Hematopoietic multipotent progenitor cell (in vitro differentiated cells): Measurements from ENCODE around the gene NRGN. TPM values are rescaled to one million over a fixed set of nuclear protein-coding genes. Genes with fewer than 3 reads are reported as not detected.

ENCODE experiments used
- DNase-seq, 3 donors: peaks; one replicate each; pipeline ENCODE4 v3.0.0-alpha.2; 2011 to 2015; ENCODE audit warnings: low read depth in 2 of 3, low spot score in 2 of 3
- total RNA-seq: library from RNA; depleted of rRNA; stranded (reverse); fragments of >200 nt; gene quantifications from one replicate; pipeline ENCODE4 v1.2.3, GENCODE V29; 2012

The NRGN gene
- total RNA-seq, 1 donor, result 5.1 TPM

DNA sequence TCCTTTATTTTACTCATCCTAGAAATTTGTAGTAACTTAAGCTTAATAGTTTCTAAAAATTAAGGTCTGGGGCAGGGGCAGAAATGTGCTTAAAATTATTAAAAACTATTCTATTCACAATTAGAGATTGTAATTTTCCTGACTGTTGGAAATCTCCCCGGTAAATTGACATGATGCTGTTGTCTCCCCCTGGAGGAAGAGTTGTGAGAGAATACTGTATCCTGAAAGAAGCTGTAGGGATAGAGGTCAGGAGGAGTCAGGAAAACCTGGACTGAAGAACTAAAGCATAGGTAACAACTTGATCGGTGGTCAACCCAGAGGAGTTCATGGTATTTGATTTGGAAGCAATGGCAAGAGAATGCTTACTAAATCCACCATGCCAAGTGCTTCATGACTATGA lies 38.5 kb downstream of the NRGN start:
- no peak for DNase-seq

GRCh38 chr11:124779568-124779967 lies 39.8 kb downstream of the NRGN start:
- no peak for DNase-seq

DNA sequence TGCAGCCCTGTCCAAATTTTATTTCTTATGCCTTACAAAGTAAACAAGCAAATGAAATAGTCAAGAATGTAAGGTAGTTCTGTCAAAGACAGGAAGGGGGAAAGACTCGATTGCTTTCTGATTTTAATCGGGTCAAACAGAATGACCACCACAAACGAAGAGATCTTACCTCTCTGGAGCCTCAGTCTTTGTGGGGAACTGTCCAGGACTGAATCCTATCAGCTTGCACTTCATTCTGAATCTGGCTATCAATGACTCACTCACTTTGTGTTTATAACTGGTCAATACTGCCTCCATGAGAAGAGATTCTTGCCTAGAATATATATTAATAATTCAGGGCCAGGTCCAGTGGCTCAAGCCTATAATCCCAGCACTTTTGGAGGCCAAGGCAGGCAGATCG lies 43.3 kb downstream of the NRGN start:
- DNase-seq, result no peak

- no peak for DNase-seq
Observed at GRCh38 chr11:124784051-124784450, 44.3 kb downstream of the NRGN start.

- no peak for DNase-seq
Observed at GRCh38 chr11:124788521-124788920, 48.8 kb downstream of the NRGN start.

GRCh38 chr11:124791626-124792341 lies 52.0 kb downstream of the NRGN start:
- no peak for DNase-seq

GRCh38 chr11:124793466-124794278 lies 53.9 kb downstream of the NRGN start:
- peak; percentile 13 to 81 (median 53) for DNase-seq

- DNase-seq, result no peak
Observed at GRCh38 chr11:124796312-124796711, 56.6 kb downstream of the NRGN start.

Other genes starting within 250 kb of the NRGN start
- gene OR8B12, start 196.3 kb upstream of the NRGN start, total RNA-seq, result not detected
- gene OR8A1, start 169.9 kb upstream of the NRGN start, total RNA-seq, result not detected
- not detected for gene PANX3, start 128.5 kb upstream of the NRGN start, total RNA-seq
- 15.9 TPM for gene TBRG1, start 117.1 kb upstream of the NRGN start, total RNA-seq
- gene SIAE, start 66.2 kb upstream of the NRGN start, total RNA-seq, result 11.0 TPM
- gene SPA17, start 66.0 kb upstream of the NRGN start, total RNA-seq, result 0.27 TPM
- 0.27 TPM for gene VSIG2, start 12.3 kb downstream of the NRGN start, total RNA-seq
- gene ESAM, start 22.3 kb downstream of the NRGN start, total RNA-seq, result 5.4 TPM
- 4.0 TPM for gene MSANTD2, start 60.5 kb downstream of the NRGN start, total RNA-seq
- 40.9 TPM for gene ROBO3, start 125.5 kb downstream of the NRGN start, total RNA-seq
- 93.7 TPM for gene ROBO4, start 157.9 kb downstream of the NRGN start, total RNA-seq
- not detected for gene HEPN1, start 179.3 kb downstream of the NRGN start, total RNA-seq
- not detected for gene HEPACAM, start 196.1 kb downstream of the NRGN start, total RNA-seq
- gene CCDC15, start 214.3 kb downstream of the NRGN start, total RNA-seq, result 0.54 TPM